GM21360 (cell line): ENCODE data around the gene GNAT2.

ENCODE experiments used
- ATAC-seq: cut with Tn5 transposase; IDR thresholded peaks from one replicate; pipeline ENCODE4 v1.9.1; 2021; ENCODE audit warnings: mild to moderate bottlenecking, moderate library complexity; ENCODE audit not compliant: unreplicated experiment

Gene GNAT2

DNA sequence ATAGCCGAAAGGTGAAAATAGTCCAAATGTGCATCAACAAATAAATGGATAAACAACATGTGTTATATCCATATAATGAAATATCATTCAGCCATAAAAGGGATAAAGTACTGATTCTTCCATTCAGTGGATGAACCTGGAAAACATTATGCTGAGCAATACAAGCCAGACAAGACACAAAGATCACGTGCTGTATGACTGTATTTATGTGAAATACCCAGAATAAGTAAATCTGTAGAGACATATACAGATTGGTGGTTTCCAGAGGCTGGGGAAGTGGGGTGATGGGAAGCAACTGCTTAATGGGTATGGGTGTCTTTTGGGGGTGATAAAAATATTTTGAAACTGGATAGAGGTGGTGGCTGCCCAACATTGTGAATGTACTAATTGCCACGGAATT is 23.2 kb upstream of the GNAT2 start:
- no peak for ATAC-seq

GRCh38 chr1:109641861-109642260 is 22.4 kb upstream of the GNAT2 start:
- ATAC-seq = no peak

- no peak for ATAC-seq
These were observed 21.8 kb upstream of the GNAT2 start for GRCh38 chr1:109641078-109641740.

DNA sequence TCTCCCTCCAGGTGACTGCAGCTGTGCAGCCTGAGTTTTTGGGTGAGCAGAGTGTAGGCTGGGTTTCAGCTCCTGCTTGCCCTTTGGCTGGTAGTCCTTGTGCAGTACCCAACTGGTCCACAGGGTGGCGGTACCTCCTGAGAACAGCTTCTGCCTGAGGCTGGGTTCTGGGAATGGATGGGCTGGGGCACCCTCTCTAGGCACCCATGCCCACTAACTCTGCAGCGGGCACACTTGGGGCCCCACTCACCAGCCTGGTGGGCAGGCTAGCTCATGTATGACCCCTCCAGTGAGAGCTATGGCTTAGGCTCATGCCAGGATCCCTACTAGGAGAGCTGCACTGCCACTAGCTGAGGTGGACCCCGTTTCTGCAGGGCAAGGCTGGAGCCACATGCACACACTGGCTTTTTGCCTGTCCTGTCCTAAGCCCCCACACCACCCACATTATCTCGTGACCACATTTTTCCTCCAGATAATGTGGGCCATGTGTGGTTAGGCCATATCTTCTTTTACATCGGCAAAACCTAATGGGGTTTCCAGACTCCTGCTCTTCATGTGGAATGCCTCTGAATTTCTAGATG is 21.0 kb upstream of the GNAT2 start:
- ATAC-seq = peak; percentile 69

GRCh38 chr1:109639841-109640184 is 20.4 kb upstream of the GNAT2 start:
- ATAC-seq = no peak

GRCh38 chr1:109639063-109639840 is 19.8 kb upstream of the GNAT2 start:
- ATAC-seq = no peak

DNA sequence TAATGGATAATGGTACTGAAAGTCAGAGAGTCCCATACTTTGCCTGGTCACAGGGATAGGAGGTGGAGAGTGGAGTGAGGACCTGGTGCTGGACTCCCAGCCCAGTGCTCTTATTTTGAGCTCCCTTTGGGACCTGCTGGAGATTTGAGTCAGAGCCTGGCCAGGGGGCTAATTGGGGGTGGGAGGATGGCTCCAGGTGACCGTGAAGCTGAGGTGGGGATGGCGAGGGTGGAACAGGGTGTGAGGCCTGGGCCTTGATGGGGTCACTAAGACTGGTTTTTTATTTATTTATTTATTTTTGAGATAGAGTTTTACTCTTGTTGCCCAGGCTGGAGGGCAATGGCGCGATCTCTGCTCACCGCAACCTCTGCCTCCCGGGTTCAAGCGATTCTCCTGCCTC is 18.0 kb upstream of the GNAT2 start:
- no peak for ATAC-seq

- ATAC-seq = no peak
These were observed 17.0 kb upstream of the GNAT2 start for GRCh38 chr1:109636201-109636952.

DNA sequence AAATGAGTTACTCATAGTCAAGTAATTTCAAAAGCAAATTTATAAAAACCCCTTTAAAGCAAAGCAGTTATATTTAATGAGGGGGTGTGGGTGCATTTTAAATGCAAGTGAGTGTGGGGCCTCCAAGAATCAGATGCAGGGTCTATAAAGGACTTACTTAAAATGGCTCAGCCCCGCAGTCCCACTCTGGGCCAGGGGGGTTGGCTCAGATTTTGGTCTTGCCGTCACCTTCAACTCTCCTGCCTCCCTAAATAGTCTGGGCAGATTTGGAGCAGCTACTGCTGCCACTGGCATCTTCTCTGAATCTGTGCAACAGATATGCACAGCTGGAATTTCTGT is 16.4 kb upstream of the GNAT2 start:
- ATAC-seq = no peak

- ATAC-seq = no peak
These were observed 15.6 kb upstream of the GNAT2 start for GRCh38 chr1:109634771-109635750.

- ATAC-seq = no peak
These were observed 14.9 kb upstream of the GNAT2 start for GRCh38 chr1:109634292-109634691.

GRCh38 chr1:109632671-109633346 is 13.4 kb upstream of the GNAT2 start:
- ATAC-seq = no peak

GRCh38 chr1:109631513-109632505 is 12.4 kb upstream of the GNAT2 start:
- ATAC-seq = no peak

- ATAC-seq = no peak
These were observed 11.6 kb upstream of the GNAT2 start for GRCh38 chr1:109630898-109631512.

GRCh38 chr1:109630081-109630897 is 10.9 kb upstream of the GNAT2 start:
- no peak for ATAC-seq

DNA sequence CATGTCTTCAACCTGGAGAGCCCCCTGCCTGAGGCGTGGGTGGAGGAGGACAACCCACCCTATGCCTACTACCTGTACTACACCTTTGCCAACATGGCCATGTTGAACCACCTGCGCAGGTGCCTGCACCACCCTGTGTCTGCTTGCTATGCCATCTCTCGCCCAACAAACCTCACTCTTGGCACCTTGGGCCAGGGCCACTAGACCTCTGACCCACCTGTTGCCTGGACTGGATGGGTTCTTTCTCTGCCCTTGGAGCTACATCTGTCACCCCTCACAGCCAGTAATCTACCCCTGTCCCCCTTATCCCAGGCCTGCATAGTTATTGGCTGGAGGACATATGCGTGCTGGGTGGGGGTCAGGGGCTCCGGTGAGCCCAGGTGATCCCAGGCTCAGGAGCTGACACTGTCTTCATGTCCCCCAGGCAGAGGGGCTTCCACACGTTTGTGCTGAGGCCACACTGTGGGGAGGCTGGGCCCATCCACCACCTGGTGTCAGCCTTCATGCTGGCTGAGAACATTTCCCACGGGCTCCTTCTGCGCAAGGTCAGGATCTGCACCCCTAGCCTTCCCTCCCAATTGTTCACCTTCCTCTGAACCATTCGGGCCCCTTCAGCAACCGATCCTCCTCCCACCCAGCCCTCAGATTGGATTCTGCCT is 10.1 kb upstream of the GNAT2 start:
- ATAC-seq = no peak
